ENCODE data around the gene EHMT2. TPM values are rescaled to one million over a fixed set of nuclear protein-coding genes. Genes with fewer than 3 reads are reported as not detected.
A peak's percentile ranks its signal among the peaks of the same experiment; 100 is the strongest.

Gene EHMT2
- total and polyA plus RNA-seq, 2 of the 13 experiments (the other 11 are each of a cell fraction or from before 2014, with no cell fraction given): 55.2 to 69.2 TPM

- TF ChIP-seq SMAD9 (CRISPR knock-in tag; IDR thresholded peaks at IDR 0.05): no peak
- TF ChIP-seq POLR2AphosphoS5 (IDR thresholded peaks at IDR 0.05; ENCODE audit: low read depth, low read length): peak; percentile 70
- no peak for TF ChIP-seq FOSL1 (CRISPR knock-in tag; IDR thresholded peaks at IDR 0.05; ENCODE audit: borderline replicate concordance)
- no peak for TF ChIP-seq NFYB (CRISPR knock-in tag; IDR thresholded peaks at IDR 0.05)
- TF ChIP-seq ZNF251 (CRISPR knock-in tag; IDR thresholded peaks at IDR 0.05): no peak
- TF ChIP-seq HNF1A (IDR thresholded peaks at IDR 0.05; ENCODE audit: low read depth): peak; percentile 70; the same call in 1 of the 2 replicates
- TF ChIP-seq HNF1A (CRISPR knock-in tag; IDR thresholded peaks at IDR 0.05; ENCODE audit: borderline replicate concordance): peak; percentile 80; the same call in 1 of the 2 replicates
- no peak; the same call in 1 of the 2 replicates for TF ChIP-seq ZNF569 (CRISPR knock-in tag; IDR thresholded peaks at IDR 0.05; ENCODE audit: borderline replicate concordance)
- TF ChIP-seq SKIL (CRISPR knock-in tag; IDR thresholded peaks at IDR 0.05; ENCODE audit: borderline replicate concordance): peak; percentile 74
- TF ChIP-seq HMGXB3 (CRISPR knock-in tag; IDR thresholded peaks at IDR 0.05; ENCODE audit: borderline replicate concordance): peak; percentile 79; the same call in 1 of the 2 replicates
- TF ChIP-seq RFX1 (IDR thresholded peaks at IDR 0.05): no peak
- TF ChIP-seq ZNF205 (CRISPR knock-in tag; IDR thresholded peaks at IDR 0.05): 0 out of 2 replicates have a peak, but pooled peaks have one; percentile 38
- no peak for TF ChIP-seq CEBPZ (IDR thresholded peaks at IDR 0.05; ENCODE audit: low read length)
- TF ChIP-seq ATF3 (CRISPR knock-in tag; IDR thresholded peaks at IDR 0.05): no peak
- TF ChIP-seq ZNF605 (CRISPR knock-in tag; IDR thresholded peaks at IDR 0.05): peak; percentile 90
Measured at GRCh38 chr6:31927242-31927862, 29.9 kb upstream of the EHMT2 start, which contains the start of gene C2 (continued).

All from HepG2 (cell line).